B cell (primary cell): ENCODE measurements around the gene GHDC. TPM values are rescaled to one million over a fixed set of nuclear protein-coding genes. Genes with fewer than 3 reads are reported as not detected.

ENCODE experiments used
- ATAC-seq: fragments of 200-7000 bp; cut with Tn5 transposase; one replicate; pipeline ENCODE4 v1.10.0; 2021; ENCODE audit warnings: low read depth, mild to moderate bottlenecking, moderate number of reproducible peaks, moderate library complexity
- CTCF ChIA-PET: fragments of 350-600 bp; sonication (Branson Sonifier 250); formaldehyde crosslinking; loops from one replicate; lab custom pipeline; 2021; ENCODE audit warnings: antibody characterized with exemption, inconsistent platforms; lab: Charles Lee
- POLR2A ChIA-PET: fragments of 350-600 bp; sonication (Branson Sonifier 250); formaldehyde crosslinking; loops from one replicate; lab custom pipeline; 2021; ENCODE audit warnings: antibody characterized with exemption; lab: Charles Lee
- DNase-seq: peaks from one replicate; pipeline ENCODE4 v3.0.0; 2013
- H2AFZ ChIP-seq: 2 replicates; pipeline ENCODE4 v1.6.1; 2012; ENCODE audit warnings: mild to moderate bottlenecking, low read depth, low read length; ENCODE audit not compliant: insufficient read depth, poor library complexity, severe bottlenecking
- H3K27ac ChIP-seq, 2 donors: 1 replicate in 1 of 2; 2 replicates in 1 of 2; pipeline ENCODE4 v1.5.1; 2012 to 2013; ENCODE audit warnings: low read length in 2 of 2, mild to moderate bottlenecking in 2 of 2, moderate library complexity in 1 of 2
- H3K27me3 ChIP-seq, 4 experiments: fragments of 200-600 bp in 1 of 4; sonication (generic) in 1 of 4; replicated peaks in 1 of 4; 1 replicate in 2 of 4; 2 replicates in 2 of 4; pipeline versions ENCODE4 v1.6.1 to v1.7.0; 2013 to 2016; ENCODE audit warnings: low read length in 3 of 4, mild to moderate bottlenecking in 2 of 4, mixed read lengths in 1 of 4, moderate library complexity in 1 of 4; ENCODE audit not compliant: insufficient read depth in 4 of 4, control insufficient read depth in 3 of 4; ENCODE audit errors: control extremely low read depth in 1 of 4
- H3K36me3 ChIP-seq, 2 experiments: replicated peaks in 1 of 2; 1 replicate in 1 of 2; 2 replicates in 1 of 2; pipeline versions ENCODE4 v1.6.1 to v1.7.1; 2013; ENCODE audit warnings: low read length in 1 of 2; ENCODE audit not compliant: insufficient read depth in 2 of 2, control insufficient read depth in 1 of 2; ENCODE audit errors: control extremely low read depth in 1 of 2, extremely low read depth in 1 of 2
- H3K4me1 ChIP-seq, 2 donors: fragments of 200-600 bp in 1 of 2; sonication (generic) in 1 of 2; 1 replicate in 1 of 2; 2 replicates in 1 of 2; pipeline versions ENCODE4 v1.5.1 to v1.6.1; 2013 to 2017; ENCODE audit warnings: low read length in 2 of 2; ENCODE audit not compliant: control insufficient read depth in 2 of 2, insufficient read depth in 2 of 2
- H3K4me2 ChIP-seq: replicated peaks from 2 replicates; pipeline ENCODE3; 2012; ENCODE audit warnings: mild to moderate bottlenecking, low read depth, low read length; ENCODE audit not compliant: poor library complexity, severe bottlenecking
- H3K4me3 ChIP-seq, 5 experiments: fragments of 200-600 bp in 1 of 5; sonication (generic) in 1 of 5; 1 replicate in 3 of 5; 2 replicates in 2 of 5; pipeline versions ENCODE4 v1.5.1 to v1.7.0; 2011 to 2016; ENCODE audit warnings: low read length in 4 of 5, mild to moderate bottlenecking in 4 of 5, low read depth in 2 of 5, control low read depth in 1 of 5, moderate library complexity in 1 of 5; ENCODE audit not compliant: insufficient read depth in 1 of 5; ENCODE audit errors: control extremely low read depth in 1 of 5, extremely low read depth in 1 of 5
- H3K79me2 ChIP-seq: fragments of 200-600 bp; sonication (generic); one replicate; pipeline ENCODE4 v1.6.0; 2016; ENCODE audit warnings: low read length; ENCODE audit not compliant: control insufficient read depth, insufficient read depth
- H3K9ac ChIP-seq: fragments of 200-600 bp; sonication (generic); 2 replicates; pipeline ENCODE4 v1.6.1; 2017; ENCODE audit warnings: mild to moderate bottlenecking, low read length, moderate library complexity
- H3K9me3 ChIP-seq, 3 donors: one replicate each; pipeline versions ENCODE4 v1.6.1 to v1.7.1; 2013; ENCODE audit warnings: low read length in 2 of 3; ENCODE audit not compliant: control insufficient read depth in 2 of 3, insufficient read depth in 1 of 3; ENCODE audit errors: control extremely low read depth in 1 of 3
- H4K20me1 ChIP-seq: 2 replicates; pipeline ENCODE4 v1.6.0; 2012; ENCODE audit warnings: mild to moderate bottlenecking, low read length; ENCODE audit not compliant: insufficient read depth, control insufficient read depth, poor library complexity, severe bottlenecking
- H3K27ac Mint-ChIP-seq: one replicate; pipeline ENCODE4 v1.8.0; 2021; ENCODE audit warnings: mixed read lengths
- H3K27me3 Mint-ChIP-seq: one replicate; pipeline ENCODE4 v1.8.0; 2021; ENCODE audit warnings: mixed read lengths
- H3K4me1 Mint-ChIP-seq: one replicate; pipeline ENCODE4 v1.8.0; 2021; ENCODE audit warnings: mixed read lengths
- H3K4me3 Mint-ChIP-seq: one replicate; pipeline ENCODE4 v1.8.0; 2021; ENCODE audit warnings: mixed read lengths
- H3K9me3 Mint-ChIP-seq: one replicate; pipeline ENCODE4 v1.8.0; 2022; ENCODE audit warnings: mixed read lengths; ENCODE audit not compliant: insufficient read depth
- CTCF ChIP-seq: fragments of 200-600 bp; IDR thresholded peaks from one replicate; pipeline ENCODE4 v1.8.0; 2022; ENCODE audit warnings: antibody characterized with exemption, mild to moderate bottlenecking
- EZH2 ChIP-seq: IDR thresholded peaks from 2 replicates; pipeline ENCODE4 v1.6.1; 2012; ENCODE audit warnings: borderline replicate concordance, low read depth, mild to moderate bottlenecking, moderate library complexity, low read length; ENCODE audit not compliant: insufficient read depth, poor library complexity, severe bottlenecking
- WGBS: methylation state at CpG from one replicate; pipeline ENCODE4 v1.1.5; 2013; ENCODE audit warnings: missing lambda C conversion rate; ENCODE audit not compliant: insufficient coverage; 5-methylcytosine and 5-hydroxymethylcytosine counted together
- intact Hi-C: fragments of 100-400 bp; cut with micrococcal nuclease; formaldehyde crosslinking; loops from one replicate; pipeline ENCODE4 v1.10.0; 2022
- polyA plus RNA-seq: library from polyadenylated mRNA; depleted of rRNA; stranded (reverse); fragments of >200 nt; gene quantifications from 2 replicates; pipeline ENCODE4 v1.2.3, GENCODE V29; 2012
- total RNA-seq, 2 donors: library from RNA; stranded (reverse); fragments of 120-200 nt in 1 of 2; gene quantifications; 1 replicate in 1 of 2; 2 replicates in 1 of 2; pipeline versions ENCODE4 v1.2.3 to v1.2.4, GENCODE V29; 2013 to 2022

Gene GHDC
- total and polyA plus RNA-seq, 2 donors (not counting 1 experiment from before 2014, with no cell fraction given), result 41.5 to 65.4 TPM

GRCh38 chr17:42182927-42183734, 11.2 kb downstream of the GHDC start:
- peak overlapping the region; percentile 93 for H3K4me3 Mint-ChIP-seq

More at GRCh38 chr17:42182927-42183734, 11.2 kb downstream of the GHDC start:
- H3K4me1 ChIP-seq, result peaks cover 46 to 58% of the 10 kb centered on the region in 2 donors
- WGBS, result 67% methylated on average over 7 of the region's 9 CpGs
- ChIA-PET POLR2A (interaction anchor here (0.5 to 2.5 kb wide), 6 partner anchors 11 to 106 kb away, joined by 3 to 11 read pairs (median 5); partner anchors contain the start of genes DHX58, GHDC, KAT2A and STAT5A), CTCF (interaction anchor here (0.7 to 2.5 kb wide), 15 partner anchors 9 to 251 kb away, joined by 3 to 11 read pairs (median 4); partner anchors contain the start of genes DHX58, GHDC and NKIRAS2)
- H3K4me2 ChIP-seq, result peak overlapping the region; percentile 88
- intact Hi-C loops, result loop anchor here (1.0 to 5.0 kb wide), 4 partner anchors 50 to 1366 kb away; partner anchors contain the start of genes ATP6V0A1 and STAT5A
- no peaks in the 10 kb centered on the region for H3K36me3 ChIP-seq
- peak overlapping the region; percentile 90 to 95 for H3K27ac ChIP-seq
- peak overlapping the region; percentile 93 for H3K27ac Mint-ChIP-seq
- peak overlapping the region; percentile 64 to 81 (median 74) for H3K4me3 ChIP-seq
- peaks cover 0 to 17% (median 2%) of the 10 kb centered on the region in 4 experiments for H3K27me3 ChIP-seq
- no peaks in the 10 kb centered on the region for H3K9me3 Mint-ChIP-seq
- DNase-seq (no peak), ATAC-seq (no peak)
- no peaks in the 10 kb centered on the region for H3K27me3 Mint-ChIP-seq
- H2AFZ ChIP-seq, result peak overlapping the region; percentile 84
- peaks cover 0 to 11% (median 0%) of the 10 kb centered on the region in 3 donors for H3K9me3 ChIP-seq
- H4K20me1 ChIP-seq, result no peaks in the 10 kb centered on the region
- peak overlapping the region; percentile 77 for H3K9ac ChIP-seq
- peaks cover 58% of the 10 kb centered on the region for H3K4me1 Mint-ChIP-seq
- no peaks in the 10 kb centered on the region for H3K79me2 ChIP-seq
- no peak for TF ChIP-seq EZH2
- peak; percentile 9 for TF ChIP-seq CTCF
